ENCODE results near the gene GRID1. TPM values are rescaled to one million over a fixed set of nuclear protein-coding genes. Genes with fewer than 3 reads are reported as not detected.

GRID1 gene
- total RNA-seq, 1 donor from 2014 or later = not detected

GRCh38 chr10:85649461-85649860 lies 717.1 kb downstream of the GRID1 start:
- ATAC-seq (ENCODE audit: low read depth) (no peak), DNase-seq (no peak)
- ChIA-PET POLR2A (no interaction called here), CTCF (no interaction called here)
- intact Hi-C loops (cut with micrococcal nuclease) = no loop called here
- Mint-ChIP-seq H3K9me3 (no peaks in the 10 kb centered on the region), H3K4me3 (no peak overlapping the region), H3K27ac (no peak overlapping the region), H3K4me1 (no peaks in the 10 kb centered on the region), H3K36me3 (ENCODE audit: low read depth) (no peaks in the 10 kb centered on the region), H3K27me3 (peaks cover 3% of the 10 kb centered on the region)
- no peak for TF ChIP-seq CTCF (IDR thresholded peaks at IDR 0.05)

GRCh38 chr10:85648279-85648754 lies 718.3 kb downstream of the GRID1 start:
- no peaks in the 10 kb centered on the region for H3K4me1 Mint-ChIP-seq
- no peaks in the 10 kb centered on the region for H3K36me3 Mint-ChIP-seq (ENCODE audit: low read depth)
- ChIA-PET CTCF (no interaction called here), POLR2A (no interaction called here)
- H3K27me3 Mint-ChIP-seq = peaks cover 3% of the 10 kb centered on the region
- ATAC-seq (ENCODE audit: low read depth) (no peak), DNase-seq (no peak)
- no peak overlapping the region for H3K27ac Mint-ChIP-seq
- no peak overlapping the region for H3K4me3 Mint-ChIP-seq
- TF ChIP-seq CTCF (IDR thresholded peaks at IDR 0.05) = no peak
- H3K9me3 Mint-ChIP-seq = no peaks in the 10 kb centered on the region
- intact Hi-C loops (cut with micrococcal nuclease) = no loop called here

- Mint-ChIP-seq H3K4me3 (no peak overlapping the region), H3K9me3 (no peaks in the 10 kb centered on the region), H3K4me1 (no peaks in the 10 kb centered on the region), H3K27me3 (peaks cover 3% of the 10 kb centered on the region), H3K36me3 (ENCODE audit: low read depth) (no peaks in the 10 kb centered on the region), H3K27ac (no peak overlapping the region)
- intact Hi-C loops (cut with micrococcal nuclease) = no loop called here
- no peak for TF ChIP-seq CTCF (IDR thresholded peaks at IDR 0.05)
- DNase-seq (no peak), ATAC-seq (ENCODE audit: low read depth) (no peak)
- CTCF ChIA-PET = no interaction called here
- POLR2A ChIA-PET = no interaction called here
Measured at GRCh38 chr10:85647741-85648140, 718.9 kb downstream of the GRID1 start.

GRCh38 chr10:85645926-85646711 lies 720.5 kb downstream of the GRID1 start:
- POLR2A ChIA-PET = no interaction called here
- intact Hi-C loops (cut with micrococcal nuclease) = no loop called here

GRCh38 chr10:85645053-85645452 lies 721.5 kb downstream of the GRID1 start:
- Mint-ChIP-seq H3K4me1 (no peaks in the 10 kb centered on the region), H3K36me3 (ENCODE audit: low read depth) (no peaks in the 10 kb centered on the region), H3K27ac (no peak overlapping the region), H3K27me3 (peaks cover 3% of the 10 kb centered on the region), H3K4me3 (no peak overlapping the region), H3K9me3 (no peaks in the 10 kb centered on the region)
- ChIA-PET POLR2A (no interaction called here), CTCF (no interaction called here)
- ATAC-seq (ENCODE audit: low read depth) (no peak), DNase-seq (no peak)
- TF ChIP-seq CTCF (IDR thresholded peaks at IDR 0.05) = no peak
- intact Hi-C loops (cut with micrococcal nuclease) = no loop called here

More at GRCh38 chr10:85645926-85646711, 720.5 kb downstream of the GRID1 start:
- DNase-seq (no peak), ATAC-seq (ENCODE audit: low read depth) (no peak)
- Mint-ChIP-seq H3K9me3 (no peaks in the 10 kb centered on the region), H3K27ac (no peak overlapping the region), H3K4me3 (no peak overlapping the region), H3K36me3 (ENCODE audit: low read depth) (no peaks in the 10 kb centered on the region), H3K27me3 (peaks cover 3% of the 10 kb centered on the region), H3K4me1 (no peaks in the 10 kb centered on the region)
- TF ChIP-seq CTCF (IDR thresholded peaks at IDR 0.05) = no peak
- CTCF ChIA-PET = no interaction called here

Measured in activated B cell treated with CpG ODN at 0.5 μM for 24 hours (primary cell).